ENCODE data around the gene SAP30BP. TPM values are rescaled to one million over a fixed set of nuclear protein-coding genes. Genes with fewer than 3 reads are reported as not detected.

SAP30BP gene
- 10 to 100 TPM; 22.4 to 45.3 (median 37.0) TPM for total RNA-seq
- 100 to 1,000 TPM in 1 of 2 donors, 10 to 100 TPM in 1; 81.8 to 106 TPM for polyA plus RNA-seq

DNA sequence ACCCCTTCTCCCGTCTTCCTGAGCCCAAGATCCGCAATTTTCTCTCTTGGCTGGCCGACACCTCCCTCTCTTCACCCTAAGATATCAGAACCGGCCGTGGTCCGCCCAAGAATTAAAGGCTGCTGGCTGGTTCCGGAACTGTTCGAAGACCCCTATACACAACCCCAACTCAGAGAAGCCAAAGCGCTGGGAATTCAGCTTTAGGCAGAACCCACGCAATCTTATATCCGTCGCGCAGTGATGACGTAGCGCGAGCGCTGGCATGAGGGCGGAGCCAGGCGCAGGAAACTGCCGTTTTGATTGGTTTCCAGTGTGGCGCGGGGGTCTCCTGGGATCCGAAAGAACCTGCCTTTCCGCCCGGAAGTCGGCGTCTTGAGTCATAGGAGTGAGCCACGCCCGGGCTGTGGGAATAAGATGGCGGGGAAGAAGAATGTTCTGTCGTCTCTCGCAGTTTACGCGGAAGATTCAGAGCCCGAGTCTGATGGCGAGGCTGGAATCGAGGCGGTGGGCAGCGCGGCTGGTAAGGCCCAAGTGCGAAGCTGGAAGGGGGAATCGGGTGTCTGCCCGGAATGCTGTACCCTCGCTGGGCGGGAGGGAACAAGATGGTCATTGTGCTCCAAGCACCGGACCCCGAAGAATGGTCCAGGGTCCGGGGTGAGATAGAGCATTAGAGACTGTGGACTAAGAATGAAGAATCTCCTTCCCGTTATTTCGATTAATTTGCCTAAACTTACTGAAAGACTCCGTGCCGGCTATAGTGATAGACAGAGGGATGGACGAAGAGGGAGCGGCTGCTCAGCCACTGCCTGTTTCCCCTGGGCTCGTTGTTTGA lies at the start of gene SAP30BP, which contains the start of gene RECQL5:
SAP30BP (plus strand) TSS at position 380 of the 832 bp plus-strand sequence; CDS start at position 415, 35 bp downstream.
RECQL5 (minus strand) TSS at position 196 of the 832 bp plus-strand sequence. CDS start 597 bp downstream, outside the sequence.
- peak; percentile 41 for FAIRE-seq
- peak; percentile 97 to 99 (median 98) for DNase-seq
- Histone ChIP-seq H3K4me1 (peaks cover 0 to 20% (median 14%) of the 10 kb centered on the region in 3 donors), H3K9me3 (no peaks in the 10 kb centered on the region), H3K27ac (peak within 1 kb of the TSS; percentile 63 to 81 (median 72)), H3K27me3 (no peaks in the 10 kb centered on the region), H3K36me3 (peaks cover 3 to 23% (median 6%) of the 10 kb centered on the region in 3 donors), H3K4me3 (peak within 1 kb of the TSS; percentile 51 to 92 (median 82))
- no peak for TF ChIP-seq CTCF (IDR thresholded peaks at IDR 0.05)
- intact Hi-C loops (cut with DNase I) = no loop called here
- 0 to 1% methylated on average over 55 of the region's 55 CpGs for WGBS, 2 donors
- peak; percentile 100 for ATAC-seq

- peaks cover 0 to 4% (median 0%) of the 10 kb centered on the region in 3 donors for H3K36me3 ChIP-seq
- H3K4me3 ChIP-seq = no peak overlapping the region
- TF ChIP-seq CTCF (IDR thresholded peaks at IDR 0.05) = no peak
- FAIRE-seq (no peak), ATAC-seq (no peak), DNase-seq (peak in 1 of 6 donors; percentile 58)
- H3K4me1 ChIP-seq = no peaks in the 10 kb centered on the region
- intact Hi-C loops (cut with DNase I) = no loop called here
- 82 to 93% methylated on average over 9 to 11 of the region's 11 CpGs for WGBS, 2 donors
- no peak overlapping the region for H3K27ac ChIP-seq
- no peaks in the 10 kb centered on the region for H3K27me3 ChIP-seq
- H3K9me3 ChIP-seq = no peaks in the 10 kb centered on the region
Measured at GRCh38 chr17:75617675-75618074, 49.5 kb upstream of the SAP30BP start.

GRCh38 chr17:75619506-75620431 lies 47.4 kb upstream of the SAP30BP start:
- DNase-seq = peak in 2 of 6 donors; percentile 34 to 74
- no peak overlapping the region for H3K27ac ChIP-seq
- peak in 3 of 4 donors; percentile 12 to 14 (median 14) for TF ChIP-seq CTCF (IDR thresholded peaks at IDR 0.05)
- ATAC-seq = peak in 3 of 4 donors; percentile 20 to 59 (median 51)
- no peak overlapping the region for H3K4me3 ChIP-seq
- 62 to 63% methylated on average over 36 of the region's 36 CpGs for WGBS, 2 donors
- H3K36me3 ChIP-seq = no peaks in the 10 kb centered on the region
- no peaks in the 10 kb centered on the region for H3K4me1 ChIP-seq
- H3K9me3 ChIP-seq = no peaks in the 10 kb centered on the region
- no peaks in the 10 kb centered on the region for H3K27me3 ChIP-seq
- FAIRE-seq = no peak
- intact Hi-C loops (cut with DNase I) = no loop called here

DNA sequence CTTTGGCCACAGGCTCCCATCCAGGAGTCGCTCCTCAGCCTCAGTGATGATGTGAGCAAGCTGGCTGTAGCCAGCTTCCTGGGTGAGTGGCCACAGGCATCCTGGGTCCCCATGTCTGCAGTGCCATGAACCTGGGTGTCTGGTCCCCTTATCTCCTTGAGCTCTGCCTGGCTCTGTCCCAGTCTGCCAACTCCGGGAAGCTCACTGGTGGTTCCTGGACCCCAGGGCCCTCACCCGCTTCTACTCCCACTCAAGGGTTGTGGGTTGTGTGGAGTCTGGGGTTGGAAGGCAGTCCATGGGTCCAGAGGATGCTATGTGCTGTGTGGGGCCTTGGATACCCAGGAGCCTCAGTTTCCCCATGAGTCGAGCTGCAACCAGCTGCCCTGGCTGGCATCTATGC lies 45.6 kb upstream of the SAP30BP start:
- ATAC-seq (no peak), DNase-seq (no peak), FAIRE-seq (no peak)
- no peaks in the 10 kb centered on the region for H3K27me3 ChIP-seq
- H3K4me3 ChIP-seq = no peak overlapping the region
- H3K36me3 ChIP-seq = no peaks in the 10 kb centered on the region
- no peaks in the 10 kb centered on the region for H3K9me3 ChIP-seq
- H3K4me1 ChIP-seq = no peaks in the 10 kb centered on the region
- H3K27ac ChIP-seq = no peak overlapping the region
- 58 to 60% methylated on average over 3 to 4 of the region's 4 CpGs for WGBS, 2 donors
- intact Hi-C loops (cut with DNase I) = no loop called here
- no peak for TF ChIP-seq CTCF (IDR thresholded peaks at IDR 0.05)
